HCT116 (cell line): ENCODE results near the gene DCBLD2. TPM values are rescaled to one million over a fixed set of nuclear protein-coding genes. Genes with fewer than 3 reads are reported as not detected.

Source experiments
- ATAC-seq: fragments of 200-7000 bp; cut with Tn5 transposase; 2 replicates; pipeline ENCODE4 v1.9.1; 2020; ENCODE audit warnings: mild to moderate bottlenecking, moderate library complexity
- BruUV-seq: library from RNA; stranded (reverse); fragments of 400-500 nt; replicated peaks from 2 replicates; lab custom pipeline; 2021; lab: Mats Ljungman, UMichigan
- CTCF ChIA-PET: fragments of 300-600 bp; sonication (Branson Sonifier 250); formaldehyde crosslinking; loops from one replicate; lab custom pipeline; 2021; ENCODE audit warnings: antibody characterized with exemption; lab: Charles Lee
- POLR2A ChIA-PET: fragments of 300-600, 350-600 bp; sonication (Branson Sonifier 250); formaldehyde crosslinking; loops from one replicate; lab custom pipeline; 2021; ENCODE audit warnings: antibody characterized with exemption; lab: Charles Lee
- RAD21 ChIA-PET, 2 experiments: fragments of 300-600 bp; sonication (Branson Sonifier 250); formaldehyde crosslinking; loops; one replicate each; lab custom pipeline; 2023; ENCODE audit warnings: low total read pairs in 2 of 2; ENCODE audit not compliant: uncharacterized antibody in 2 of 2, unreplicated experiment in 2 of 2, low non-redundant PET in 1 of 2; lab: Charles Lee
- DNase-seq: peaks from one replicate; pipeline ENCODE4 v3.0.0-alpha.2; 2010; ENCODE audit warnings: low read depth, low spot score
- H2AFZ ChIP-seq: fragments of 200-600 bp; shearing (Covaris generic), sonication (generic); 2 replicates; pipeline ENCODE4 v1.6.1; 2017; ENCODE audit warnings: low read depth, mixed run types, mixed read lengths, antibody characterized with exemption, low read length; ENCODE audit not compliant: poor library complexity, severe bottlenecking
- H3K27ac ChIP-seq: 2 replicates; pipeline ENCODE4 v1.5.1; 2012; ENCODE audit warnings: low read depth, low read length
- H3K27me3 ChIP-seq: fragments of 200-600 bp; sonication (generic); 2 replicates; pipeline ENCODE4 v1.6.1; 2016; ENCODE audit warnings: mixed run types, low read length, mixed read lengths; ENCODE audit not compliant: insufficient read depth
- H3K36me3 ChIP-seq, 2 experiments: fragments of 200-500 bp in 1 of 2; fragments of 200-600 bp in 1 of 2; sonication (Bioruptor generic) in 1 of 2; sonication (generic) in 1 of 2; 2 replicates each; pipeline versions ENCODE4 v1.5.1 to v1.6.1; 2014 to 2016; ENCODE audit warnings: low read length in 2 of 2, inconsistent platforms in 1 of 2, mixed read lengths in 1 of 2, mixed run types in 1 of 2; ENCODE audit not compliant: insufficient read depth in 2 of 2, control insufficient read depth in 1 of 2
- H3K4me1 ChIP-seq, 2 experiments: fragments of 200-600 bp in 1 of 2; sonication (generic) in 1 of 2; 2 replicates each; pipeline versions ENCODE4 v1.5.1 to v1.6.1; 2012 to 2017; ENCODE audit warnings: low read length in 2 of 2, inconsistent platforms in 1 of 2, mild to moderate bottlenecking in 1 of 2, mixed read lengths in 1 of 2, mixed run types in 1 of 2, moderate library complexity in 1 of 2; ENCODE audit not compliant: insufficient read depth in 2 of 2, control insufficient read depth in 1 of 2
- H3K4me2 ChIP-seq: fragments of 200-600 bp; sonication (generic); 2 replicates; pipeline ENCODE4 v1.6.1; 2017; ENCODE audit warnings: mixed run types, low read length, mixed read lengths
- H3K4me3 ChIP-seq, 2 experiments: fragments of 200-600 bp in 1 of 2; sonication (generic) in 1 of 2; replicated peaks in 1 of 2; 2 replicates each; pipeline ENCODE4 v1.5.1; 2011 to 2016; ENCODE audit warnings: low read length in 2 of 2, control low read depth in 1 of 2, low read depth in 1 of 2, mild to moderate bottlenecking in 1 of 2, mixed read lengths in 1 of 2, mixed run types in 1 of 2
- H3K79me2 ChIP-seq: fragments of 200-600 bp; sonication (generic); 2 replicates; pipeline ENCODE4 v1.6.1; 2017; ENCODE audit warnings: mild to moderate bottlenecking, mixed run types, low read length, moderate library complexity, mixed read lengths; ENCODE audit not compliant: insufficient read depth
- H3K9ac ChIP-seq: fragments of 200-600 bp; sonication (generic); 2 replicates; pipeline ENCODE4 v1.6.1; 2016; ENCODE audit warnings: low read length, mixed read lengths
- H3K9me2 ChIP-seq: fragments of 200-600 bp; sonication (generic), shearing (Covaris generic); 2 replicates; pipeline ENCODE4 v1.6.1; 2017; ENCODE audit warnings: mixed run types, mild to moderate bottlenecking, moderate library complexity; ENCODE audit not compliant: insufficient read depth
- H3K9me3 ChIP-seq, 2 experiments: fragments of 200-500 bp in 1 of 2; fragments of 200-600 bp in 1 of 2; sonication (Bioruptor generic) in 1 of 2; sonication (generic) in 1 of 2; 2 replicates each; pipeline ENCODE4 v1.6.1; 2014 to 2017; ENCODE audit warnings: low read length in 2 of 2, mixed read lengths in 2 of 2, inconsistent platforms in 1 of 2, low read depth in 1 of 2, mild to moderate bottlenecking in 1 of 2, mixed run types in 1 of 2, moderate library complexity in 1 of 2; ENCODE audit not compliant: control insufficient read depth in 1 of 2, insufficient read depth in 1 of 2
- H4K20me1 ChIP-seq: fragments of 200-600 bp; sonication (generic), shearing (Covaris generic); 2 replicates; pipeline ENCODE4 v1.6.1; 2017; ENCODE audit warnings: mixed run types, mild to moderate bottlenecking, moderate library complexity; ENCODE audit not compliant: insufficient read depth
- ATF3 ChIP-seq: IDR thresholded peaks from 2 replicates; pipeline ENCODE4 v1.6.1; 2012
- CBX3 ChIP-seq: IDR thresholded peaks from 2 replicates; pipeline ENCODE4 v1.6.1; 2012; ENCODE audit warnings: low read depth
- CEBPB ChIP-seq: IDR thresholded peaks from 2 replicates; pipeline ENCODE4 v1.6.1; 2012; ENCODE audit warnings: low read depth
- EZH2phosphoT487 ChIP-seq: fragments of 200-600 bp; IDR thresholded peaks from 2 replicates; pipeline ENCODE4 v1.6.1; 2018; ENCODE audit warnings: antibody characterized with exemption, borderline replicate concordance
- FOSL1 ChIP-seq: IDR thresholded peaks from 2 replicates; pipeline ENCODE4 v1.6.1; 2012; ENCODE audit warnings: low read depth
- POLR2A ChIP-seq: IDR thresholded peaks from 2 replicates; pipeline ENCODE4 v1.7.0; 2011; ENCODE audit warnings: borderline replicate concordance; ENCODE audit not compliant: insufficient read depth, insufficient read length; ENCODE audit errors: extremely low read depth
- POLR2AphosphoS5 ChIP-seq: IDR thresholded peaks from 2 replicates; pipeline ENCODE4 v1.6.1; 2011; ENCODE audit warnings: mild to moderate bottlenecking, low read depth, low read length, moderate library complexity
- SP1 ChIP-seq: IDR thresholded peaks from 2 replicates; pipeline ENCODE4 v1.6.1; 2012; ENCODE audit warnings: low read depth
- TCF7L2 ChIP-seq: IDR thresholded peaks from 2 replicates; pipeline ENCODE4 v1.7.0; 2011; ENCODE audit warnings: borderline replicate concordance, inconsistent platforms; ENCODE audit not compliant: insufficient read depth, insufficient read length; ENCODE audit errors: extremely low read depth
- YY1 ChIP-seq: IDR thresholded peaks from 2 replicates; pipeline ENCODE4 v1.6.1; 2011; ENCODE audit warnings: low read length, low read depth, moderate library complexity, mild to moderate bottlenecking; ENCODE audit not compliant: insufficient replicate concordance; ENCODE audit errors: extremely low read depth
- ZBTB33 ChIP-seq: IDR thresholded peaks from 2 replicates; pipeline ENCODE4 v1.6.1; 2011; ENCODE audit warnings: mild to moderate bottlenecking, low read length, moderate library complexity; ENCODE audit not compliant: insufficient replicate concordance; ENCODE audit errors: extremely low read depth
- ZNF274 ChIP-seq: fragments of 200-500 bp; sonication (Bioruptor generic); IDR thresholded peaks from 2 replicates; pipeline ENCODE4 v1.6.1; 2014; ENCODE audit warnings: mild to moderate bottlenecking, low read depth, low read length, inconsistent platforms
- intact Hi-C: fragments of 100-400 bp; cut with micrococcal nuclease; formaldehyde crosslinking; loops from 2 replicates; pipeline ENCODE4 v1.10.0; 2022
- total RNA-seq: library from RNA; stranded (reverse); gene quantifications from one replicate; pipeline ENCODE4 v1.2.1, GENCODE V29; 2021; ENCODE audit not compliant: unreplicated experiment

The DCBLD2 gene
- total RNA-seq, 1 experiment from 2014 or later: 532 TPM

GRCh38 chr3:98765721-98766120 is 135.8 kb downstream of the DCBLD2 start:
- H3K36me3 ChIP-seq: no peaks in the 10 kb centered on the region
- no peaks in the 10 kb centered on the region for H3K9me3 ChIP-seq
- H3K9me2 ChIP-seq: no peaks in the 10 kb centered on the region
- DNase-seq (no peak), ATAC-seq (no peak)
- H2AFZ ChIP-seq: no peak overlapping the region
- H3K4me1 ChIP-seq: no peaks in the 10 kb centered on the region
- H3K4me3 ChIP-seq: no peak overlapping the region
- CTCF ChIA-PET: no interaction called here
- no peak overlapping the region for H3K9ac ChIP-seq
- no peaks in the 10 kb centered on the region for H3K79me2 ChIP-seq
- TF ChIP-seq CEBPB (no peak), YY1 (no peak), EZH2phosphoT487 (no peak), FOSL1 (no peak), POLR2AphosphoS5 (no peak), POLR2A (no peak), TCF7L2 (no peak), ATF3 (no peak), SP1 (no peak), CBX3 (no peak), ZBTB33 (no peak), ZNF274 (no peak)
- TF ChIP-seq, all 23 proteins: peak for 0
- no peak overlapping the region for H3K4me2 ChIP-seq
- no TSS peak for BruUV-seq
- POLR2A ChIA-PET: no interaction called here
- H4K20me1 ChIP-seq: no peaks in the 10 kb centered on the region
- RAD21 ChIA-PET: no interaction called here
- H3K27me3 ChIP-seq: no peaks in the 10 kb centered on the region
- intact Hi-C loops: no loop called here
- H3K27ac ChIP-seq: no peak overlapping the region
